NOMO-1 treated with dmso at 0.1 percent for 144 hours (cell line): ENCODE data around the gene TMEM250.
"Not testable (repeated sequence)": the region's sequence is repeated elsewhere in the genome, so short reads cannot be mapped to it uniquely, and the experiment has no call there.

Experiments used
- DNase-seq: peaks from one replicate; lab custom pipeline; 2025; ENCODE audit not compliant: unreplicated experiment; lab: John Stamatoyannopoulos, UW

Gene TMEM250, protein sequence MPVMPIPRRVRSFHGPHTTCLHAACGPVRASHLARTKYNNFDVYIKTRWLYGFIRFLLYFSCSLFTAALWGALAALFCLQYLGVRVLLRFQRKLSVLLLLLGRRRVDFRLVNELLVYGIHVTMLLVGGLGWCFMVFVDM

DNA sequence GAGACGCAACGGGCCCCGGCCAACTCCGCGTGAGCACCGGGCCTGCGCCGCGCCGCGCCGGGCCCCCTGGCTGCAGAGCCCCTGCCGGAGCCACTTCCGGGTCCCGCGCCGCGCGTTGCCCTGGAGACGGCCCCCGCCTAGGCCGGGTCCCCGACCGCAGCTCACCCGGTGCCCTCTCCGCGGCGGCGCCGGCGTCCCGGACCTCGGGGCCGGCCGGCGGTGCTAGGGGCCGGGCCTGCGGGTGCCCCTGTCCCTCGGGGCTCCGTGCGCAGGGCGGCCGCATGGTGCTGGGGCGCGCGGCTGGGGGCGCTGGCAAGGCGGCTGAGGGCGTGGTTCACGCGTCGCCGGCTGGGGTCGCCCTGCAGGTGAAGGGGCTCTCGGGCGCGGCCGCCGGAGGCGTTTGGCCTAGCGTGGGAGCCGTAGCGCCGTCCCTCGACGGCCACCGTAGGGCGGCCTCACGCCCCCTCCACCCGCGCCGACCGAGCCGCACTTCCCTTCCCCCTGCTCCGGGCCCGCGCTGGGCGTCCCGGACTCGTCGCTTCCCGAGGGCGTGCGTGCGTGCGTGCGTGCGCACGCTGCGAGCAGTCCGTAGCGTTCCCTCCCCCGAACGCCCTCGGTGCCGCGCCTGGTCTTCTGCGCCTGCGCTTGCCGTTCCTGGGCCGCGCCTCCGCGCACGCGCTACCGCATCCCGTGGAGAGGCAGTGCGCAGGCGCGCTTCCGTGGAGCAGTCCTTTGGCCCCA, at the start of gene TMEM250:
Gene TMEM250 (minus strand): TSS at position 556 of the 741 bp plus-strand sequence. CDS start 1,975 bp downstream, outside the sequence.
- DNase-seq: peak; percentile 99

DNA sequence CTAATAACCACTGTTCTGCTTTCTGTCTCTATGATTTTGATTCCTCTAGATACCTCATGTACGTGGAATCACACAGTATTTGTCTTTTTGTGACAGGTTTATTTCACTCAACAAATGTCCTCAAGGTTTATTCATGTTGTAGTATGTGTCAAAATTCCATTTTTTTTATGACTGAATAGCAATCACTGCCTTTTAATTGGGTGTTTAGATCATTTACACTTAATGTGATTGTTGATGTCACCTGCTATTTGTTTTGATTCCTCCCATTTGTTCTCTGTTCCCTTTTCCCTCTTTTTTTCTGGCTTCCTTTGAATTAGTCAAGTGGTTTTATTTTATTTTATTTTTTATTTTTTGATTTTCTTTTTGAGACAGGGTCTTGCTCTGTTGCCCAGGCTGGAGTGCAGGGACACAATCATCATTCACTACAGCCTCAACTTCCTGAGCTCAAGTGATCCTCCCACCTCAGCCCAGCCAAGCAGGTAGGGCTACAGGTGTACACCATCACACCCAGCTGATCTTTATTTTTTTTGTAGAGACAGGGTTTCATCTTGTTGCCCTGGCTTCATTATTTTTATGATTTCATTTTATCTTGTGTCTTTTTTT, 44.7 kb upstream of the TMEM250 start:
- no peak for DNase-seq

DNA sequence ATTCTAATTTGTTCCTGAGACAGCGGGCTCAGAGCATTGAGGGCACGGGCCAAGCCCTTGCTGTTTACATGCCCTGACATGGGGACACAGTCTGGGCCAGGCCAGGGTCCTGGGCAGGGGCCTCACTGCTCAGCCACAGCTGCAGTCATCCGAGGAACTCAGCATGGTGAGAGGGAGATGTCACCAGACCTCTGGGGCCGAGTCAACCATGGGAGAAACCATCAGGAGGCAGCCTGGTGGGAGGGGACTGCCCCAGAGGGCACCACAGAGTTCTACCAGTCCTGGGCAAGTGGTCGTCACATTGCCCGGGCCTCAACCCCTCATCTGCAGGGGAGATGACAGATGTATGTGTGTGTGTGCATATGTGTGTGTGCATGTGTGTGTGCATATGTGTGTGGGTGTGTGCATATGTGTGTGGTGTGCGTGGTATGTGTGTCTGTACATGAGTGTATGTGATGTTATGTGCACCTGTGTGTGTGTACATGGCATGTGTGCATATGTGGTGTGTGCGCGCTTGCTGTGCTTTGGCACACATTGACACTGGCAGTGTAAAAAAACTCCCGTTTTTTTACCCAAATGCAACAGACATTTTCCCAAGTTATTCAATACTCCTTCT, 42.4 kb upstream of the TMEM250 start:
- no peak for DNase-seq

DNA sequence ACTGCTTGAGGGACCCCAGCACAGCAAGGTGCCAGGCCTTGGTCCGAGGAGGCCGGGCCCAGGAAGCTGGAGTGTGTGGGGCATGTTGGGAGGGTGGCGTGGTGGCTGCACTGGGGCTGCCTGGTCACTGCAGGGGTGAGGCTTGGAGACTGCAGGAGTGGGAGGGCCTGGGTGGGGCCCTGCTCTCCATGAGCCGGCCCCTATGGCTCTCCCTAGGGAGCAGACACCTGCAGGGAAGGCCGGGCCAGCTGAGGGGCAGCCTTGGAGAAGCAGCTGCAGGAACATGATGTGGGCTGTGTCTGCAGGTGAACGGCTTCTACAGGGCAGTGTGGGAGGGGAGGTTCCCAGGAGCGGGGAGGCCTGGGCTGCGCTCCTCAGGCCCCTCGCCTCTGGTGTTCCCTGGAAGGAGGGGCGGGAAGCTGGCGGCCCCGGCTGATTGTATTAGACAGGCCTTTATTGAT, 41.7 kb upstream of the TMEM250 start:
- no peak for DNase-seq

DNA sequence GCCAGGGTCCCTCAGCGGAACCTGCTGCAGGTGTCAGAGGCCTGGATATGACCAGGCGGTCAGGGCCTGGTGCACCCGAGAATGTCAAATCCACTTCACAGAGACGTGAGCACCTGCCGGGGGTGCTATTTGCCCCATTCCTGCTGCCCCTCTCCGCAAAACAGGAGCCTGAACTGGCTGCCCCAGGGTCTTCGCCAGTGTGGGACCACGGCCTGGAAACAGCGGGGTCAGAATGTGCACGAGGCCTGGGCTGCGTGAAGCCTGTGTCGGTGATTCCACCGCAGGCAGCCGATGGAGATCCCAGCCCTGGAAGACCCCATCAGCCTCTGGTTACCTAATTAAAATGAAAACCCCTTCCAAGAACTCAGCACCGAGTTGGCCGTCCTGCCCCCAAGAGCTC, 41.2 kb upstream of the TMEM250 start:
- DNase-seq: no peak

DNA sequence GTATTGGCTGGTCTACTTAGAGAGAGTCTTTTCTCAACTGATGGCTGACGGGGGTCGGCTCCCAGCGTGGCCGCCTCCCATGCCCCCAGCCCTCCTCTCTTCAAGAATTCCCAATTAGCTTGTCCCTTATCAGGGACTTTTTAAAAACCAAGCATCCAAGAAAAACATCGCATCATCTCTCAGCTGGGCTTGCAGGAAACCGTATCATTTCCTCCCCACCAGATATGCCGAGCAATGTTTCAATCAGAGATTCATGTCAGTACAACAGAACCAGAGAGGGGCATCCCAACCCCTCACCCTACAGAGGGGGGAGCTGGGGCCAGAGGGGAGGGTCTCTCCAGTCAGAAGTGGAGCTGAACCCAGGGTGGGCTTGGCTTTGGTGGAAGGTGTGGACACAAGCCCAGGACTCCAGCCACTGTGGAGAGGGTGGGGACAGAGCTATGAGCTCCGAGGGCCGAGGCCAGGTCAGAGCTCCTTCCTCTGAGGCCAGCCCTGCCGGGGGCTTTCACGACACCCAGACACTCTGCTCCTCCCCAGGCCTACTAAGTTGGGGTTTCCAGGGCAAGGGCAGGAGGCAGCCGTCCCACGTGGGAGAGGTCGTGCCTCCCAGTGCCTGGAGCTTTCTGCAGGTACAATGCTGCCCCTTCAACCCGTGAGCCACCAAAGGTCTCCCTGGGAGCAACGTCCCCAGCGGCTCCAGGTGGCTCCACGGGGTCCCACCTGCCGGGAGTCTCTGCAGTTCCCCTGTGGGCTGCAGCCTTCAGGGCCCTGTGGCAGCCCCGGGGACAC, 39.0 kb upstream of the TMEM250 start:
- DNase-seq: no peak

DNA sequence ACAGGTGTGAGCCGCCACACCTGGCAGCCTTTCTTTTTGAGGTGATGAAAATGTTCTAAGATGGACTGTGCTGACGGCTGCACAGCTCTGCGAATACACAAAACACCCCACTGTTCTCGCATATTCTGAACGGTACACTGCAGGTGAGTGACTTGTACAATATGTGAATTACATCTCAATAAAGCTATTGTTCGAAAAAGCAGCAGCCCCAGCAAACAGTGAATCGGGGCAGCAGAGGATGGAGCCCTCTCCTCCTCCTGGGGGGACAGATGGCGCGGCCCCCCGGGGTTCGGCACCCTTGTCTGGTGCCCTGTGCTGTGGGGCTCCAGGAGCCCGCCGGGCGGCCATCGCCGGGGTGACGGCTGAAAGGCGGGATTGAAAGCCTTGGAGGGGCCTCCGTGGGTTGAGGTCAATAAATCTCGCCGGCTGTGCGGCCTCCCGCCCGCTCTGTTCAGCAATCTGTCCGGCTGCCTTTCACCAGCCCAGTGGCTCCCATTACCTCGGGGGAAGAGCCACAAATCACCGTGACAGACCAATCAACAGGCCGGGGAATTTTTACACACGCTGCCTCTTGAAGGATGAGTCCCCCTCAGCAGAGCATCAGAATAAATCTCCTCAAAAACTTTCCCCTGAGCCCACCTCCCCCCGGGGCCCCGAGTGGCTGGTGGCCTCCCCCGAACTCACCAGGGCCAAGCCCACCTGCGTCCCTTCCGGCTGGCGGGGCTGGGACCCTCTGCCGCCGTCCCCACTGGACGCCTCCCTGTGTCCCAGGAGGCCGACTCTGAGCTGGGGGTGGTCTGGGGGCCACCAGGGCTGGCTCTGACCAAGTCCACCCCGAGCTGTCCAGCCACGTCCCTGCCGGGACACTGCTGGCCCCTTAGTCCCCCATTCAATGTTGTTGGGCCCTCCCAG, 37.8 kb upstream of the TMEM250 start:
- DNase-seq: no peak

DNA sequence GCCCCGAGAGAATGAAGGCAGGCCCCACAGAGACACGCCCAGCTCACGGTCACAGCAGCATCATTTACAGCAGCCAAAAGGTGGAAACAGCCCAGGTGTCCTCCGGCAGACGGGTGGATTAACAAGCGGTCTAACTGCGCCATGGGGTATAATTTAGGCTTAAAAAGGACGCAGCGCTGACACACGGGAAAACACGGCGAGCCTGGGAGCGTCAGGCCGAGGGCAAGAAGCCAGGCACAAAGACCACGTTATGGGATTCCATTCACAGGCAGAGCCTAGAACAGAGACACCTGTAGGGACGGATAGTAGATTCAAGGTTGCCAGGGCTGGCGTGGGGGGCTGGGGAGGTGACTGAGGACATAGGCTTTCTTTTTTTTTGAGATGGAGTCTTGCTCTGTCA, 36.9 kb upstream of the TMEM250 start:
- no peak for DNase-seq

DNA sequence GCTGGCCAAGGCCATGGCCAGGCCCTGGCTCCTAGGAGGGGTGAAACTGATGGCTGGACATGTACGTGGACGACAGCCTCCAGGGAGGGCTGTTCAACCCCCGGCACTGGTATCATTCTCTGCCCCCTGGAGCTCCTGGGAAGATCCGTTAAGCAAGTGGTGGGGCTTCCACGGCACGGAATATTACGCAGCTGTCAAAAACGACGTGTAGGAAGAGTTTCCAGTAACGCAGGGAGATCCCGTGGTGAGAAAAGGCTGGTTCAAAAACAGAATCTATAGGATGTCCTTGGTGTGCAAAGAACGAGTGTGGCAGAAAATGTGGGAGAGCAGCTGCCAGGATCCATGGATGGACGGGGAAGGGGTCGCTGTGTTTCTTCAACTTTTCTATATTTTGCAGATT, 36.3 kb upstream of the TMEM250 start:
- DNase-seq: no peak

DNA sequence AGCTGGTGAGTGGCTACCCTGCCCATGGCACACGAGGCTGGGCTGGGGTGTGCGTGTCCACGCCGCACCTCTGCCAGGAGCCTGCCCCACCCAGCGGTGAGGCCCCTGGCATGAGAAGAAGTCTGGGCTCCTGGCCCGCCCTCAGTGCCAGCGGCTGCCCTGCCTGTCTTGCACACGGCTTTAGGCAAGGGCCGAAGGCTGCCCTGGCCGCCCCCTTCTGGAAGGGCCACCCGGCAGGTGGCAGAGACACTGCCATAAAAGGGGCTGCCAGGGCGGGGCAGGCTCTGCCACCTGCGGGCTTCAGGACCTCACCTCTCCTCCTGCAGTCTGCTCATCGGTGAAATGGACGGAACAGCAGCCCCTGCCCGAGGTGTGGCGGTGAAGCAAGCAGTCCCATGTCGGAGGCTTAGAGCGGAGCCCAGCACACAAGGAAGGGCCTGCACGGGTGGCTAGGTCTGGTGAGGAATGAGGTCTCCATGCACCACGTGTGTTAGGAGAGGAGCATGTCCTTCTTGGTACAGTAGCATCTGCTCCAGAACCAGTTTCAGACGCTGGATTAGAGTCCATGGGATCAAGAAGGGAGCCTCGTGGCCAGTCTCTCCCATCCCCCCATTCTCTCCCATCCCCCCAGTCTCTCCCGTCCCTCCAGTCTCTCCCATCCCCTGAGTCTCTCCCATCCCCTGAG, 34.8 kb upstream of the TMEM250 start:
- no peak for DNase-seq

DNA sequence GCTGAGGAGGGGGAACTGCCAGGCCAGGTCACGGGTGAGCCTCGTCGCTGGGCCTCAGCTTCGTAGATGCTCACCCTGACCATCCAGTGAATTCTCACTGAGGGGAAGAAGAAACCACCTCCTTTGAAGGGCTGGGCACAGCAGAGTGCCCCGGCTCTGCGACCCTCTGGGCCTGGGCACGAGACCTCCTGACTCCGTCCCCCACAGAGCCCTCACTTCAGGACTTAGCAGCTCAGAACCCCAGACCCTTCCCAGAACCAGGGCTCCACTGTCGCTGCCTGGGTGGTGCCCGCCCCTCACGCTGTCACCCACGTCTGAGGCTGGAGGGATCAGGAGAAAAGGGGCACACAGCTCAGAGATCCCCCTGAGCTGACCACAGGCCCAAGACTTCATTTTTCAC, 34.3 kb upstream of the TMEM250 start:
- no peak for DNase-seq

DNA sequence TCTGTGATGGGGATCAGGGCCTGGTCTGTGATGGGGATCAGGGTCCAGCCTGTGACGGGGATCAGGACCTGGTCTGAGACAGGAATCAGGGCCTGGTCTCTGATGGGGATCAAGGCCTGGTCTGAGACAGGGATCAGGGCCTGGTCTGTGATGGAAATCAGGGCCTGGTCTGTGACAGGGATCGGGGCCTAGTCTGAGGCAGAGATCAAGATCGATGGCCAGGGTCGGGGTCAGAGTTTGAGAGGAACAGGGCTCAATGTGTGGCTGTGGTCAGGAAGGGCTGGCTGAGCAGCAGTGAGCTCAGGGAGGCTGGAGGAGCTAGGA, 33.8 kb upstream of the TMEM250 start:
- no peak for DNase-seq

DNA sequence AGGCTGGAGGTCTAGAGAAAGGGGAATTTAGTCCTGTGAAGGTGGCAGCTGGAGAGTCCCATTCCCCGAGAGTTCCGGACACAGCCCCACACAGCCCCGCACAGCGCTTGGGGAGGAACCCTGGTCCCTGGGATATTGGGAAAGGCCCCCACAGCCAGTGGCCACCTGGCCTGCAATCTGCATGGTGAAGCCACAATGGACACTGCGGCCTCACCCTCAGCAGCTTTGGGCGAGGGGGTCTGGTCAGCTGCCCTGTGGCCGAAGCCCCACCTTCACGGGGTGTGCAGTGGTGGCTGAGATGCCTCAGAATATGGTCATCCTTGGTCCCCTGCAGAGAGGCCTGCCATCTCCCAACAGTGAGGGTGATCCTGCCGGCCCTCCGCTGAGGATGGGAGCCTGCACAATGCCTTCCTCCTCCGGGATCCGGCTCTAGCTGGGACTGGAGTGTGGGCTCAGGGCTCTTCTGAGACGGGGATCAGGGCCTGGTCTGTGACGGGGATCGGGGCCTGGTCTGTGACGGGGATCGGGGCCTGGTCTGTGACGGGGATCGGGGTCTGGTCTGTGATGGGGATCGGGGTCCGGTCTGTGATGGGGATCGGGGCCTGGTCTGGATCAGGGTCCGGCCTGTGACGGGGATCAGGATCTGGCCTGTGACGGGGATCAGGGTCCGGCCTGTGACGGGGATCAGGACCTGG, 33.3 kb upstream of the TMEM250 start:
- no peak for DNase-seq

DNA sequence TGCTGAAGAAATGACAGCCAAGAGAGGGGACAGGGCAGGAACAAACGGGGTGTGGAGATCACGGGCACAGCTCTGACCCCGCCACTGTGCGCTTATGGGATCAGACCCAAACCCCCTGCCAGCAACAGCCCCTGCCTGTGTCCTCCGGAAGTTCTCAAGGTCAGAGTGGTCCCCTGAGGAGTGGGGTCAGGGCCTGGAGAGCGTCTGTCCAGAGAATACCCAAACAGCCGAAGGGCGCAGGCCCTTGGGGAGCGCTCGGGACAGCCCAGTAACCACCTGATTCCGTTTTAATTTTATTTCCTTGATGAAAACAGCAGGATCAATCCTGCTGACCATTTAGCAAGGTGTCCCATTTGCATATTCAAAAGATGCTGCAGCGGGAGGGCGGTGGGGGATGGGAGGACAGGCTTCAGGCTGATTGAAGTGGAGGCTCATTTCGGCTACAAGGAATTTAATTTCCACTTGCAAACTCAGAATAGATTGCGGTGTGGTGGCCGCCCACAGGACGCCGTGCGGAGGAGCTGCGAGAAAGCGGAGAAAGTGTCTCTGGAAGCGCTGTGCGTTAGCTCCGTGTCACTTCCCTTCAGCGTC, 32.6 kb upstream of the TMEM250 start:
- no peak for DNase-seq

DNA sequence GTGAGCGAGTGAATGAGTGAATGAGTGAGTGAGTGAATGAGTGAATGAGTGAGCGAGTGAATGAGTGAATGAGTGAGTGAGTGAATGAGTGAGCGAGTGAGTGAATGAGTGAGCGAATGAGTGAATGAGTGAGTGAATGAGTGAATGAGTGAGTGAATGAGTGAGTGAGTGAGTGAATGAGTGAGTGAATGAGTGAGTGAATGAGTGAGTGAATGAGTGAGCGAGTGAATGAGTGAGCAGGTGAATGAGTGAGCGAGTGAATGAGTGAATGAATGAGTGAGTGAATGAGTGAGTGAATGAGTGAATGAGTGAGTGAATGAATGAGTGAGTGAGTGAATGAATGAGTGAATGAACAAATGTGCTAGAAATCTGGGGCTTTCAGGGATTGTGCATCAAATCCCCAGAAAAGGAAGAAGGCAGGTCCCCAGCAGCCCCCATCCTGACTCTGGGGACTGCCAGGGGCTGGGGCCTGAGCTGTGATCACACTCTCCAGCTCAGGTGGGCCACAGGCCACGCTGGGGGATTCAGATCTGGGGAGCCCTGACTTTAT, 32.1 kb upstream of the TMEM250 start:
- not testable (repeated sequence) for DNase-seq

DNA sequence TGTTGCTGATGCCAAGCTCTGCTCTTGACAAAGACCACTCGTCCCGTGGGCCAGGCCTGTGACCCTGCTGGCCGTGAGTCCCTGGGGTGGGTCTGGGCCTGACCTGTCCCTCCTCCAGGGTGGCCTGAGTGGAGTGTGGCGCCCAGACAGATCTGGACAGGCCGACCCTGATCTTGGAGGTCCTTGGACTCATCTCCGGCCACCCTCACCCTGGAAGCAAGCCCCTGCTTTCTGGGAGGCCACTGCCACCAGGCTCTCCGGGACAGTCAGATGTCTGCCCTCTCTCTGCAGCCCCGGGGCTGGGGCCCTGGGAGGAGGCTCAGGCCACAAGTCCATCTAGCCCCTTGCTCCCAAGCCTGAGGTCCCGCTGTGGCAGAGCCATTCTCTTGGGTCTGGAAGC, 31.2 kb upstream of the TMEM250 start:
- DNase-seq: no peak

DNA sequence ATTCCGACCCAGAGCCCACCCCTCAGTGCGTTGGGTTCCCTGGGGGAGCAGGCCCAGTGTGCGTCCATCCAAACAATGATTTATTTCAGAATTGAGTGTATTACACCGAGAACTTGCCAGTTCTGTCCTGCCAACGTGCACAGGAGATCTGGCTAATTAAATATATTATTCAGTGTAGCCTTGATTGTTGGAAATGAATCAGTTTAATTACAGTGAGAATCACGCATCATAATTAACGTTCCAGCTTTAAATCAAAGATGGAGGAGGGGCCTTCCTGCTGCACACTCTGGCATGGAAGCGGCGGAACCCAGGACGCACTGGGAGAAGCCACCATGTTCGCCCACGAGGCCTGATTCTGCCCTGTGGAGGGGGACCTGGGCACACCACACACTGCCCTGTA, 30.7 kb upstream of the TMEM250 start:
- no peak for DNase-seq

DNA sequence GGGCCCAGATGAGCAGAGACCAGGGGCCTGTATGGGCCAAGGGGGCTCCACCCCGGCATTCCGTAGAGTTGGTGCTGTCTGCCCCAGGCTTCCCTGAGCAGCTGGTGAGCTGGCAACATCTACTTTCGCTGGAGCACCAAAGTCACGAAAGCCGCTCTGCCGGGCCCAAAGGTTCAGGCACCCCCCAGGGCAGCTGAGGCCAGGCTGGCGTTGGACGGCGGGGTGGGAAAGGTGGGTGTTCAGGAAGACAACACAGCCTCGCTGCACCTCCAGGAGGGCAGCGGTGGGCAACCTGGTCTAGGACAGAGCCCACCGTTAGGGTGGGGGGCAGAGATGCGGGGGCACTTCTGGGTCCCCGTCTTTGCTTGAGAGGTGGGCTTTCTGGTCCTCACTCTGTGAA, 30.1 kb upstream of the TMEM250 start:
- no peak for DNase-seq
